GM12878 (cell line): ENCODE measurements around the gene SLC25A41. TPM values are rescaled to one million over a fixed set of nuclear protein-coding genes. Genes with fewer than 3 reads are reported as not detected.

Experiments
- ATAC-seq: fragments of 200-7000 bp; cut with Tn5 transposase; 3 replicates; pipeline ENCODE4 v1.9.1; 2020; ENCODE audit warnings: mild to moderate bottlenecking, moderate library complexity
- BruUV-seq: library from RNA; stranded (reverse); fragments of 400-500 nt; replicated peaks from 2 replicates; lab custom pipeline; 2021; lab: Mats Ljungman, UMichigan
- CTCF ChIA-PET: fragments of 300-600 bp; sonication (Branson Sonifier 250); formaldehyde crosslinking; extraction: SDS; loops from one replicate; lab custom pipeline; 2021; ENCODE audit warnings: inconsistent platforms; lab: Yijun Ruan, JAX
- POLR2A ChIA-PET: fragments of 350-600 bp; formaldehyde crosslinking; extraction: SDS; loops from one replicate; lab custom pipeline; 2021; ENCODE audit warnings: inconsistent platforms; lab: Charles Lee
- RAD21 ChIA-PET: fragments of 300-600 bp; sonication (Branson Sonifier 250); formaldehyde crosslinking; loops from one replicate; lab custom pipeline; 2023; ENCODE audit warnings: antibody characterized with exemption; ENCODE audit not compliant: unreplicated experiment; lab: Charles Lee
- SMC1A ChIA-PET: fragments of 300-600 bp; sonication (Branson Sonifier 250); formaldehyde crosslinking; loops from one replicate; lab custom pipeline; 2023; ENCODE audit not compliant: unreplicated experiment, uncharacterized antibody; lab: Charles Lee
- DNase-seq: peaks from one replicate; pipeline ENCODE4 v3.0.0-alpha.2; 2011; ENCODE audit warnings: low read depth, low spot score
- FAIRE-seq: peaks from 3 replicates; lab custom pipeline; 2011; peaks lifted over from hg19 to GRCh38; lab: Jason Lieb, UNC
- H2AFZ ChIP-seq: 2 replicates; pipeline ENCODE4 v1.6.0; 2011; ENCODE audit warnings: low read depth, low read length, control low read depth; ENCODE audit not compliant: control insufficient read depth
- H3K27ac ChIP-seq: 2 replicates; pipeline ENCODE4 v1.5.1; 2011; ENCODE audit warnings: control low read depth; ENCODE audit not compliant: control insufficient read depth, insufficient read depth
- H3K27me3 ChIP-seq, 2 experiments: replicated peaks in 1 of 2; 2 replicates each; pipeline versions ENCODE4 v1.6.0 to v1.6.1; 2011; ENCODE audit warnings: low read length in 1 of 2; ENCODE audit not compliant: control insufficient read depth in 2 of 2, insufficient read depth in 2 of 2
- H3K36me3 ChIP-seq, 2 experiments: 2 replicates each; pipeline ENCODE4 v1.5.1; 2011; ENCODE audit warnings: low read length in 1 of 2; ENCODE audit not compliant: control insufficient read depth in 2 of 2, insufficient read depth in 2 of 2
- H3K4me1 ChIP-seq: 2 replicates; pipeline ENCODE4 v1.6.1; 2011; ENCODE audit warnings: mild to moderate bottlenecking, low read length, moderate library complexity, mixed read lengths; ENCODE audit not compliant: control insufficient read depth, insufficient read depth
- H3K4me2 ChIP-seq: 2 replicates; pipeline ENCODE4 v1.6.0; 2011; ENCODE audit warnings: control low read depth; ENCODE audit not compliant: control insufficient read depth, insufficient read depth
- H3K4me3 ChIP-seq: fragments of 200-600 bp; sonication (generic); 2 replicates; pipeline ENCODE4 v1.5.1; 2016
- H3K79me2 ChIP-seq: 2 replicates; pipeline ENCODE4 v1.6.0; 2011; ENCODE audit warnings: low read length; ENCODE audit not compliant: control insufficient read depth, insufficient read depth
- H3K9ac ChIP-seq: 2 replicates; pipeline ENCODE4 v1.8.0; 2011; ENCODE audit warnings: low read length, control low read depth, mixed read lengths; ENCODE audit not compliant: control insufficient read depth, insufficient read depth
- H3K9me3 ChIP-seq: replicated peaks from 3 replicates; pipeline ENCODE4 v1.5.1; 2011; ENCODE audit warnings: mild to moderate bottlenecking, low read length; ENCODE audit not compliant: control insufficient read depth, insufficient read depth
- H4K20me1 ChIP-seq: 2 replicates; pipeline ENCODE4 v1.6.0; 2011; ENCODE audit not compliant: control insufficient read depth, insufficient read depth
- PAX5 ChIP-seq: IDR thresholded peaks from 2 replicates; pipeline ENCODE4 v1.6.1; 2011; ENCODE audit warnings: low read depth, low read length, borderline replicate concordance
- SMAD1 ChIP-seq: fragments of 450-650 bp; IDR thresholded peaks from 2 replicates; pipeline ENCODE4 v1.6.1; 2018; ENCODE audit warnings: mild to moderate bottlenecking, low read depth; ENCODE audit not compliant: partially characterized antibody
- SMARCA5 ChIP-seq: fragments of 450-650 bp; IDR thresholded peaks from 2 replicates; pipeline ENCODE4 v1.6.1; 2017; ENCODE audit warnings: mild to moderate bottlenecking
- TCF3 ChIP-seq: IDR thresholded peaks from 2 replicates; pipeline ENCODE4 v1.6.1; 2012; ENCODE audit warnings: low read depth, mild to moderate bottlenecking, low read length, borderline replicate concordance; ENCODE audit not compliant: insufficient read depth
- WGBS: methylation state at CpG from one replicate; pipeline ENCODE4 v1.1.6; 2016; ENCODE audit warnings: low lambda C conversion rate; ENCODE audit not compliant: insufficient replicate concordance, insufficient coverage; ENCODE audit errors: missing lambda C conversion rate; 5-methylcytosine and 5-hydroxymethylcytosine counted together
- in situ Hi-C: fragments of 300-500 bp; cut with MboI; formaldehyde crosslinking; loops from 9 replicates; pipeline ENCODE4 v1.14.3; 2018; ENCODE audit warnings: mixed read lengths
- intact Hi-C: fragments of 100-400 bp; cut with micrococcal nuclease; formaldehyde crosslinking; loops from one replicate; pipeline ENCODE4 v1.14.2; 2022; ENCODE audit not compliant: unreplicated experiment
- polyA plus RNA-seq, 11 experiments: library from polyadenylated mRNA; depleted of rRNA in 4 of 11; unstranded in 6 of 11; stranded (reverse) in 5 of 11; fragments of >200 nt; fragmentation: Nextera tagmentation in 4 of 11; fragmentation: Illumina TruSeq in 1 of 11; extraction: Ambion mirVana in 4 of 11; extraction: Trizol in 1 of 11; gene quantifications; 1 replicate in 1 of 11; 2 replicates in 10 of 11; pipeline versions ENCODE4 v1.2.1 to v1.2.3, GENCODE V29; 2011 to 2016; ENCODE audit warnings: inconsistent platforms in 2 of 11, missing spikeins in 2 of 11, low read depth in 1 of 11
- total RNA-seq, 4 experiments: library from RNA; depleted of rRNA in 3 of 4; stranded (reverse); fragments of >200 nt in 3 of 4; fragmentation: Illumina TruSeq in 1 of 4; extraction: Trizol in 1 of 4; gene quantifications; 2 replicates each; pipeline versions ENCODE4 v1.2.1 to v1.2.3, GENCODE V29; 2013 to 2021
- TF ChIP-seq, protein P1 (sequence below): fragments of 450-650 bp; IDR thresholded peaks from 2 replicates; pipeline ENCODE4 v1.6.1; 2016; ENCODE audit warnings: mild to moderate bottlenecking, moderate library complexity, borderline replicate concordance

Gene SLC25A41
- total and polyA plus RNA-seq, 10 of the 15 experiments (the other 5 are each of a cell fraction or from before 2014, with no cell fraction given) = 0.23 to 1.2 (median 0.43) TPM; not detected in 2

DNA sequence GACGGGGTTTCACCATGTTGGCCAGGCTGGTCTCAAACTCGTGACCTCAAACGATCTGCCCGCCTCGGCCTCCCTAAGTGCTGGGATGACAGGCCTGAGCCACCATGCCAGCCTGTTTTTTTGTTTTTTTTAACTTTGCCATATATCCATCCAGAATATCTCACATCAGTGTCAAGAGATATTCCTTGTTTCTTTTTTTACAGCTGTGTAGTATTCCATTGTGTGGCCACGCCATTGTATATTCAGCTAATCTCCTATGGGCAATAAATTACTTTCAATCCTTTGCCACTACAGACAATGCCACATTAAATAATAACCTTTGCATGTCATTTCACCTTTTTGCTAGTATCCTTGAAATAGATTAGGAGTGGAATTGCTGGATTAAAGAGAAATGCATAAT lies 24.2 kb downstream of the SLC25A41 start (continued):
- TF ChIP-seq, protein P1, sequence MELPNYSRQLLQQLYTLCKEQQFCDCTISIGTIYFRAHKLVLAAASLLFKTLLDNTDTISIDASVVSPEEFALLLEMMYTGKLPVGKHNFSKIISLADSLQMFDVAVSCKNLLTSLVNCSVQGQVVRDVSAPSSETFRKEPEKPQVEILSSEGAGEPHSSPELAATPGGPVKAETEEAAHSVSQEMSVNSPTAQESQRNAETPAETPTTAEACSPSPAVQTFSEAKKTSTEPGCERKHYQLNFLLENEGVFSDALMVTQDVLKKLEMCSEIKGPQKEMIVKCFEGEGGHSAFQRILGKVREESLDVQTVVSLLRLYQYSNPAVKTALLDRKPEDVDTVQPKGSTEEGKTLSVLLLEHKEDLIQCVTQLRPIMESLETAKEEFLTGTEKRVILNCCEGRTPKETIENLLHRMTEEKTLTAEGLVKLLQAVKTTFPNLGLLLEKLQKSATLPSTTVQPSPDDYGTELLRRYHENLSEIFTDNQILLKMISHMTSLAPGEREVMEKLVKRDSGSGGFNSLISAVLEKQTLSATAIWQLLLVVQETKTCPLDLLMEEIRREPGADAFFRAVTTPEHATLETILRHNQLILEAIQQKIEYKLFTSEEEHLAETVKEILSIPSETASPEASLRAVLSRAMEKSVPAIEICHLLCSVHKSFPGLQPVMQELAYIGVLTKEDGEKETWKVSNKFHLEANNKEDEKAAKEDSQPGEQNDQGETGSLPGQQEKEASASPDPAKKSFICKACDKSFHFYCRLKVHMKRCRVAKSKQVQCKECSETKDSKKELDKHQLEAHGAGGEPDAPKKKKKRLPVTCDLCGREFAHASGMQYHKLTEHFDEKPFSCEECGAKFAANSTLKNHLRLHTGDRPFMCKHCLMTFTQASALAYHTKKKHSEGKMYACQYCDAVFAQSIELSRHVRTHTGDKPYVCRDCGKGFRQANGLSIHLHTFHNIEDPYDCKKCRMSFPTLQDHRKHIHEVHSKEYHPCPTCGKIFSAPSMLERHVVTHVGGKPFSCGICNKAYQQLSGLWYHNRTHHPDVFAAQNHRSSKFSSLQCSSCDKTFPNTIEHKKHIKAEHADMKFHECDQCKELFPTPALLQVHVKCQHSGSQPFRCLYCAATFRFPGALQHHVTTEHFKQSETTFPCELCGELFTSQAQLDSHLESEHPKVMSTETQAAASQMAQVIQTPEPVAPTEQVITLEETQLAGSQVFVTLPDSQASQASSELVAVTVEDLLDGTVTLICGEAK = no peak

DNA sequence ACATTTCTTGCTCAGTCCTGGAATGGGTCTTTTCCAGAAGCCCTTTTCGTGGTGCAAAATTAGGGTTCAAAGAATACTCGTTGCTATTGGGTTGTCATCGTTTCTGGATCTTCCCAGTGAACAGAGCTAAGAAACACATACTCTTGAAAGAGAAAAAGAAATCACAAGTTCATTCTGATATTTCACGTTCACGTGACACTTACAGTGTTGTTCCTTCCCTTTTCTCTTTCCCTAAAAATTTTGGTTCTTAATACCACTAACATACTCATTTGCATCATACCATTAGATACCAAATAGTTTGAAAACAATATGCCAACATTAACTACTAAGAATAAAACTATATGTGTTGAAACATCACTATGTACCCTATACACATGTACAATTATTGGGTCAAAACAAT lies 27.2 kb downstream of the SLC25A41 start:
- Histone ChIP-seq H3K9me3 (no peaks in the 10 kb centered on the region), H3K4me1 (no peaks in the 10 kb centered on the region), H2AFZ (no peak overlapping the region), H3K27me3 (no peaks in the 10 kb centered on the region), H3K4me3 (no peak overlapping the region), H3K4me2 (no peak overlapping the region), H3K27ac (no peak overlapping the region), H3K9ac (no peak overlapping the region), H3K79me2 (no peaks in the 10 kb centered on the region), H3K36me3 (no peaks in the 10 kb centered on the region), H4K20me1 (no peaks in the 10 kb centered on the region)
- SMC1A ChIA-PET = no interaction called here
- DNase-seq (no peak), ATAC-seq (no peak), FAIRE-seq (no peak)
- RAD21 ChIA-PET = interaction anchor here (1.1 kb wide), 1 partner anchor 15 kb away, joined by 4 read pairs; no protein-coding TSS in a partner anchor
- 6% methylated on average over 5 of the region's 5 CpGs for WGBS
- intact Hi-C loops (no loop called here), in situ Hi-C loops (no loop called here)
- POLR2A ChIA-PET = interaction anchor here (0.6 kb wide), 1 partner anchor 464 kb away, joined by 3 read pairs; no protein-coding TSS in a partner anchor
- CTCF ChIA-PET = no interaction called here
- no TSS peak for BruUV-seq
- no peak for TF ChIP-seq SMARCA5
- no peak for TF ChIP-seq PAX5
- no peak for TF ChIP-seq SMAD1
- TF ChIP-seq TCF3 = no peak
